Retinal pigment epithelial cell (primary cell): ENCODE measurements around the gene GPR39.

Experiments used
- DNase-seq: peaks from one replicate; pipeline ENCODE4 v3.0.0-alpha.2; 2010; ENCODE audit warnings: low read depth
- H3K4me3 ChIP-seq: 2 replicates; pipeline ENCODE4 v1.5.1; 2011; ENCODE audit warnings: mild to moderate bottlenecking, low read length, control low read depth, moderate library complexity
- CTCF ChIP-seq: conservative IDR thresholded peaks from 2 replicates; pipeline ENCODE4 v1.5.1; 2011; ENCODE audit warnings: low read depth, low read length, control low read depth, inconsistent platforms

Gene GPR39

GRCh38 chr2:132583666-132584360 is 167.2 kb downstream of the GPR39 start:
- TF ChIP-seq CTCF: no peak
- DNase-seq: no peak
- H3K4me3 ChIP-seq: no peak overlapping the region

GRCh38 chr2:132584976-132585817 is 168.6 kb downstream of the GPR39 start:
- DNase-seq: no peak
- no peak for TF ChIP-seq CTCF
- no peak overlapping the region for H3K4me3 ChIP-seq

- no peak overlapping the region for H3K4me3 ChIP-seq
- TF ChIP-seq CTCF: no peak
- no peak for DNase-seq
These were observed 169.5 kb downstream of the GPR39 start for GRCh38 chr2:132586101-132586511.

GRCh38 chr2:132586835-132587234 is 170.2 kb downstream of the GPR39 start:
- H3K4me3 ChIP-seq: no peak overlapping the region
- DNase-seq: no peak
- no peak for TF ChIP-seq CTCF

- TF ChIP-seq CTCF: no peak
- no peak overlapping the region for H3K4me3 ChIP-seq
- no peak for DNase-seq
These were observed 172.0 kb downstream of the GPR39 start for GRCh38 chr2:132588576-132588975.

GRCh38 chr2:132589111-132589830 is 172.7 kb downstream of the GPR39 start:
- TF ChIP-seq CTCF: no peak
- H3K4me3 ChIP-seq: no peak overlapping the region
- DNase-seq: peak; percentile 43
